ENCODE data around the gene COBL. TPM values are rescaled to one million over a fixed set of nuclear protein-coding genes. Genes with fewer than 3 reads are reported as not detected.

The COBL gene
- total RNA-seq, 4 donors from 2014 or later, result 5.9 to 21.3 (median 7.8) TPM

- 97 to 98% methylated on average over 3 of the region's 3 CpGs for WGBS, 2 donors
- no peak for DNase-seq
- H3K27me3 ChIP-seq, result no peaks in the 10 kb centered on the region
- no peak for TF ChIP-seq POLR2A (IDR thresholded peaks at IDR 0.05)
- no peak for TF ChIP-seq CTCF (IDR thresholded peaks at IDR 0.05)
- no peak overlapping the region for H3K4me3 ChIP-seq
- intact Hi-C loops (cut with DNase I), result no loop called here
- H3K36me3 ChIP-seq, result no peaks in the 10 kb centered on the region
- no peaks in the 10 kb centered on the region for H3K4me1 ChIP-seq
- H3K27ac ChIP-seq, result no peak overlapping the region
- no peaks in the 10 kb centered on the region for H3K9me3 ChIP-seq
Observed at GRCh38 chr7:51249991-51250390, 66.6 kb downstream of the COBL start.

GRCh38 chr7:51249187-51249945 lies 67.2 kb downstream of the COBL start:
- Histone ChIP-seq H3K36me3 (no peaks in the 10 kb centered on the region), H3K4me1 (no peaks in the 10 kb centered on the region), H3K27ac (no peak overlapping the region), H3K4me3 (no peak overlapping the region), H3K9me3 (no peaks in the 10 kb centered on the region), H3K27me3 (no peaks in the 10 kb centered on the region)
- no peak for DNase-seq
- TF ChIP-seq POLR2A (IDR thresholded peaks at IDR 0.05), result no peak
- no peak for TF ChIP-seq CTCF (IDR thresholded peaks at IDR 0.05)
- 71 to 75% methylated on average over 5 of the region's 5 CpGs for WGBS, 2 donors
- intact Hi-C loops (cut with DNase I), result no loop called here

- no peak for TF ChIP-seq CTCF (IDR thresholded peaks at IDR 0.05)
- no peak for TF ChIP-seq POLR2A (IDR thresholded peaks at IDR 0.05)
- DNase-seq, result no peak
- no peaks in the 10 kb centered on the region for H3K27me3 ChIP-seq
- no peak overlapping the region for H3K27ac ChIP-seq
- no peaks in the 10 kb centered on the region for H3K9me3 ChIP-seq
- intact Hi-C loops (cut with DNase I), result no loop called here
- no peaks in the 10 kb centered on the region for H3K4me1 ChIP-seq
- WGBS, 2 donors, result 66 to 75% methylated on average over 12 of the region's 12 CpGs
- no peak overlapping the region for H3K4me3 ChIP-seq
- H3K36me3 ChIP-seq, result no peaks in the 10 kb centered on the region
Observed at GRCh38 chr7:51246258-51247245, 70.1 kb downstream of the COBL start.

- 82 to 83% methylated on average over 7 of the region's 7 CpGs for WGBS, 2 donors
- no peak overlapping the region for H3K27ac ChIP-seq
- no peaks in the 10 kb centered on the region for H3K27me3 ChIP-seq
- H3K36me3 ChIP-seq, result no peaks in the 10 kb centered on the region
- no peaks in the 10 kb centered on the region for H3K9me3 ChIP-seq
- H3K4me1 ChIP-seq, result no peaks in the 10 kb centered on the region
- TF ChIP-seq POLR2A (IDR thresholded peaks at IDR 0.05), result no peak
- TF ChIP-seq CTCF (IDR thresholded peaks at IDR 0.05), result no peak
- intact Hi-C loops (cut with DNase I), result no loop called here
- H3K4me3 ChIP-seq, result no peak overlapping the region
- no peak for DNase-seq
Observed at GRCh38 chr7:51244885-51245284, 71.7 kb downstream of the COBL start.

- DNase-seq, result no peak
- Histone ChIP-seq H3K27me3 (no peaks in the 10 kb centered on the region), H3K4me1 (no peaks in the 10 kb centered on the region), H3K27ac (no peak overlapping the region), H3K36me3 (no peaks in the 10 kb centered on the region), H3K9me3 (no peaks in the 10 kb centered on the region), H3K4me3 (no peak overlapping the region)
- WGBS, 2 donors, result 76 to 78% methylated on average over 5 of the region's 5 CpGs
- intact Hi-C loops (cut with DNase I), result no loop called here
- TF ChIP-seq POLR2A (IDR thresholded peaks at IDR 0.05) (no peak), CTCF (IDR thresholded peaks at IDR 0.05) (no peak)
Observed at GRCh38 chr7:51244053-51244452, 72.6 kb downstream of the COBL start.
